HG03175 (cell line): ENCODE data around the gene OR5J2.
"Not testable (repeated sequence)": the region's sequence is repeated elsewhere in the genome, so short reads cannot be mapped to it uniquely, and the experiment has no call there.

Source experiments
- ATAC-seq: cut with Tn5 transposase; IDR thresholded peaks from one replicate; pipeline ENCODE4 v1.9.1; 2021; ENCODE audit warnings: mild to moderate bottlenecking, moderate library complexity; ENCODE audit not compliant: unreplicated experiment

The OR5J2 gene

GRCh38 chr11:56176318-56176717 is at the start of gene OR5J2:
Gene OR5J2, plus strand, starts transcription at chr11:56176618. Its CDS starts 0 bp downstream, at chr11:56176618.
- ATAC-seq: no peak

GRCh38 chr11:56140151-56140661 is 36.2 kb upstream of the OR5J2 start, which contains the start of gene OR8J3:
Gene OR8J3, minus strand, starts transcription at chr11:56140201. Its CDS starts 2,483 bp downstream, at chr11:56137718.
- ATAC-seq: no peak

- ATAC-seq: not testable (repeated sequence)
Measured at GRCh38 chr11:56143681-56144080, 32.7 kb upstream of the OR5J2 start.

- ATAC-seq: no peak
Measured at GRCh38 chr11:56151376-56151775, 25.0 kb upstream of the OR5J2 start.

GRCh38 chr11:56152333-56152732 is 24.1 kb upstream of the OR5J2 start:
- ATAC-seq: no peak

DNA sequence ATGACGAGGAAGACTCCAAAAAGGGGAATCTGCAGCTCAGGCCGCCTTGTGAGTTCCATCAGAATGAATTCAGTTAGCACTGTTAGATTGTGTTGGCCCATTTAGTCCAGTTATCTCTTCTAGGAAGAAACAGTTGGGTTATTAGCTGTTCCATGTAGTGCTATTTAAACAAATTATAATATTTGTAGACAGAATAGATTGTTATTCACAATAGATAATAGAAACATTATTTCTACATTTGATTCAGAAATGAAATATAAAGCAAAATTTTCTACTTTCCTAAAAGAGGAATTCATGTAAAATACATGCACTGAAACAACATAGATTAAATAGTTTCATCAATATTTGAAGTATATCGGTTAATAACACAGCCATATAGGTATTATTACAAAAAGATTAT is 16.2 kb upstream of the OR5J2 start, which contains the start of gene OR8K5:
Gene OR8K5 (minus strand): TSS at position 101 of the 400 bp plus-strand sequence. CDS start 0 bp downstream, at position 101.
- ATAC-seq: no peak

- ATAC-seq: no peak
Measured at GRCh38 chr11:56163804-56164203, 12.6 kb upstream of the OR5J2 start.

- no peak for ATAC-seq
Measured at GRCh38 chr11:56172256-56172830, 4.1 kb upstream of the OR5J2 start.

GRCh38 chr11:56183459-56183858 is 7.0 kb downstream of the OR5J2 start:
- no peak for ATAC-seq

DNA sequence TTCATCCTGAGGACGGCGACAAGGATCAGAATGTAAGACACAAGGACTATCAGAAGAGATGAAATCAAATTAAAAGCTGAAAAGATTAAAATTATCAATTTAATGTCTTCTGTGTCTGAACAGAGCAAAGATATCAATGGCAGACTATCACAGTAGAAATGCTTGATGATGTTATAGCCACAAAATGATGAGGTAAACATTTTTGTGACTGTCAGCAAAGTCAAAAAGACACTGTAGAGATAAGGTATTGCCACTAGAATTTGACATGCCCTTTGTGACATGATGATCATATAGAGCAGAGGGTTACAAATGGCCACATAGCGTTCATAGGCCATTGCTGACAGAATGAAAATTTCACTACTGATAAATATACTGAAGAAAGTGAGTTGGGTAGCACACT is 12.2 kb downstream of the OR5J2 start:
- ATAC-seq: no peak

- ATAC-seq: no peak
Measured at GRCh38 chr11:56196705-56197104, 20.3 kb downstream of the OR5J2 start.

- ATAC-seq: no peak
Measured at GRCh38 chr11:56197367-56197766, 20.9 kb downstream of the OR5J2 start.

DNA sequence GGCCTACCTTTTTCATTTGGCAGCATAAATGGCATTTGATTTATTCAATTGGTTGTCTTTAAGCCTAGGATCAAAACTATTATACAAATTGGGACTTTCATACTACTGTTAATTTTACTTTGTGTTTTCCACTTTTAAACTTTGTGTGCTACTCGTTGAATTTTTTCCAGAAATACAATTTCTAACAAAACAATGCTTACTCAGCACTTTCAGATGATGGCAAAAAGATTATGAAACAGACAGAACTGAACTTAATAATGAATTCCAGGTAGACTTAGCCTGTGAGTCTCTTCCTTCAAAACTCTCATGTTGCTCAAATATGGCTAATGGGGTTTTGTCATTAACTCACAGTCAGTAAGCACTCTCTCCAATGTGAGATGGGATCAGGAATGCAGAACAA is 31.4 kb downstream of the OR5J2 start:
- no peak for ATAC-seq

- ATAC-seq: no peak
Measured at GRCh38 chr11:56214537-56214936, 38.1 kb downstream of the OR5J2 start.

DNA sequence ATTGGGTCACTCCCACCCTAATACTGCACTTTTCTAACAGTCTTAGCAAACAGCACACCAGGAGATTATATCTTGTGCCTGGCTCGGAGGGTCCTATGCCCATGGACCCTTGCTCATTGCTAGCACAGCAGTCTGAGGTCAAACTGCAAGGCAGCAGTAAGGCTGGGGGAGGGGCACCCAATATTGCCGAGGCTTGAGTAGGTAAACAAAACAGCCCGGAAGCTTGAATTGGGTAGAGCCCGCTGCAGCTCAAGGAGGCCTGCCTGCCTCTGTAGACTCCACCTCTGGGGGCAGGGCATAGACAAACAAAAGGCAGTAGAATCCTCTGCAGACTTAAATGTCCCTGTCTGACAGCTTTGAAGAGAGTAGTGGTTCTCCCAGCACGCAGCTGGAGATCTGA is 43.3 kb downstream of the OR5J2 start:
- not testable (repeated sequence) for ATAC-seq
